HG03460 (cell line): ENCODE data around the gene REST.
"Not testable (repeated sequence)": the region's sequence is repeated elsewhere in the genome, so short reads cannot be mapped to it uniquely, and the experiment has no call there.

Source experiments
- ATAC-seq: cut with Tn5 transposase; IDR thresholded peaks from one replicate; pipeline ENCODE4 v1.9.1; 2021; ENCODE audit not compliant: unreplicated experiment

Gene REST, protein sequence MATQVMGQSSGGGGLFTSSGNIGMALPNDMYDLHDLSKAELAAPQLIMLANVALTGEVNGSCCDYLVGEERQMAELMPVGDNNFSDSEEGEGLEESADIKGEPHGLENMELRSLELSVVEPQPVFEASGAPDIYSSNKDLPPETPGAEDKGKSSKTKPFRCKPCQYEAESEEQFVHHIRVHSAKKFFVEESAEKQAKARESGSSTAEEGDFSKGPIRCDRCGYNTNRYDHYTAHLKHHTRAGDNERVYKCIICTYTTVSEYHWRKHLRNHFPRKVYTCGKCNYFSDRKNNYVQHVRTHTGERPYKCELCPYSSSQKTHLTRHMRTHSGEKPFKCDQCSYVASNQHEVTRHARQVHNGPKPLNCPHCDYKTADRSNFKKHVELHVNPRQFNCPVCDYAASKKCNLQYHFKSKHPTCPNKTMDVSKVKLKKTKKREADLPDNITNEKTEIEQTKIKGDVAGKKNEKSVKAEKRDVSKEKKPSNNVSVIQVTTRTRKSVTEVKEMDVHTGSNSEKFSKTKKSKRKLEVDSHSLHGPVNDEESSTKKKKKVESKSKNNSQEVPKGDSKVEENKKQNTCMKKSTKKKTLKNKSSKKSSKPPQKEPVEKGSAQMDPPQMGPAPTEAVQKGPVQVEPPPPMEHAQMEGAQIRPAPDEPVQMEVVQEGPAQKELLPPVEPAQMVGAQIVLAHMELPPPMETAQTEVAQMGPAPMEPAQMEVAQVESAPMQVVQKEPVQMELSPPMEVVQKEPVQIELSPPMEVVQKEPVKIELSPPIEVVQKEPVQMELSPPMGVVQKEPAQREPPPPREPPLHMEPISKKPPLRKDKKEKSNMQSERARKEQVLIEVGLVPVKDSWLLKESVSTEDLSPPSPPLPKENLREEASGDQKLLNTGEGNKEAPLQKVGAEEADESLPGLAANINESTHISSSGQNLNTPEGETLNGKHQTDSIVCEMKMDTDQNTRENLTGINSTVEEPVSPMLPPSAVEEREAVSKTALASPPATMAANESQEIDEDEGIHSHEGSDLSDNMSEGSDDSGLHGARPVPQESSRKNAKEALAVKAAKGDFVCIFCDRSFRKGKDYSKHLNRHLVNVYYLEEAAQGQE

DNA sequence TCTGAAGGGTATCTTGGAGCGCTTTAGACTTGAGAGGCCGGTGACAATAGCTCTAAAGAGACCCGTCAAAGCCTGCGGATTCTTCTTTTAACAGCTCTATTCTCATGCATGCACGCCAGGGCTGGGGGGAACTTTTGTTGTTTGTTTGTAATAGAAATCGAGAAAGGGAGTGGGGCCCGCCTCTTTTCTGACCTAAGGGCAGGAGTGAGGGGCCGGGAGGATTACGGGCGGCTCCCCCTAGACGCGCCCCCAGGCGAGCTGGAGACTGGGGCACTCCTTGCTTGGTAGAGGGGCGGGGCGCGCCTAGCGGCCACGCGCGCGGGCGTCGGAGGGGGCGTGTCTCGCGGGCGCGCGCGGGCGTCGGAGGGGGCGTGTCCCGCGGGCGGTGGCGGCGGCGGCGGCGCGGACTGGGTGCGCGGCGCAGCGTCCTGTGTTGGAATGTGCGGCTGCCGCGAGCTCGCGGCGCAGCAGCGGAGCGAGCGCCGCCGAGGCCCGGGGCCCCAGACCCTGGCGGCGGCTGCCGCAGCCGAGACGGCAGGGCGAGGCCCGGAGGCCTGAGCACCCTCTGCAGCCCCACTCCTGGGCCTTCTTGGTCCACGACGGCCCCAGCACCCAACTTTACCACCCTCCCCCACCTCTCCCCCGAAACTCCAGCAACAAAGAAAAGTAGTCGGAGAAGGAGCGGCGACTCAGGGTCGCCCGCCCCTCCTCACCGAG is at the start of gene REST:
Gene REST, plus strand, starts transcription at position 412 of the 717 bp plus-strand sequence. CDS start 2,739 bp downstream, outside the sequence.
- peak; percentile 33 for ATAC-seq

DNA sequence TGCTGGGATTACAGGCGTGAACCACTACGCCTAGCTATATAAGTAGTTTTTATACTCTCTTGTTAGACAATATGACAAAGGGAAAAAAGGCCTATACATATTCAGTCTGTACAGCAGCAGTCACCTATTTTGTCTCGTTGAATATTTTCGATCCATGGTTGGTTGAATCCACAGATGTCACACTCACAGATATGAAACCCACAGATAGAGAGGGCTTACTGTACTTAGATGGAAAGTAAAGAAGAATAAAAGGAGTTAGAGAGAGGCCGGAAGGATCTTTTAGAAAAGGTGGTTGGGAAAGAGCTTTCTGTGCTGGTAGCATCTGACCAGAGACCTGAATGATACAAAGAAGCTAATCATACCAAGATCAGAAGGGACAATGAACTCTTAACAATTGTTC is 47.9 kb upstream of the REST start:
- ATAC-seq, result peak; percentile 58

DNA sequence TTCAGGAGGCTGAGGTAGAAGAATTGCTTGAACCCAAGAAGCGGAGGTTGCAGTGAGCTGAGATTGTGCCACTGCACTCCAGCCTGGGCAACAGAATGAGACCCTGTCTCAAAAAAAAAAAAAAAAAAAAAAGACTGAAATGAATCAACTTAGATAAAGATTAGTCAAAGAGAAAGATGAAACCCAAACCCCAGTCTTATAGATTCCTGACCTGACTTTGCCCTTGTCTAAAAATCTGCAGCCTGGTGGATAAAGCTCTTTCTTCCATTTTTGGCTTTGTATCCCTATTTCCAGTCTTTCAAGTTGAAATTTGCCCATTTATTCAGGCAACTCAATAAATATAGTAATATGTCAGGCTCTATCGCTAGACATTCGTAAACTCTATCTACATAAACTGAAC is 46.9 kb upstream of the REST start:
- ATAC-seq, result no peak

DNA sequence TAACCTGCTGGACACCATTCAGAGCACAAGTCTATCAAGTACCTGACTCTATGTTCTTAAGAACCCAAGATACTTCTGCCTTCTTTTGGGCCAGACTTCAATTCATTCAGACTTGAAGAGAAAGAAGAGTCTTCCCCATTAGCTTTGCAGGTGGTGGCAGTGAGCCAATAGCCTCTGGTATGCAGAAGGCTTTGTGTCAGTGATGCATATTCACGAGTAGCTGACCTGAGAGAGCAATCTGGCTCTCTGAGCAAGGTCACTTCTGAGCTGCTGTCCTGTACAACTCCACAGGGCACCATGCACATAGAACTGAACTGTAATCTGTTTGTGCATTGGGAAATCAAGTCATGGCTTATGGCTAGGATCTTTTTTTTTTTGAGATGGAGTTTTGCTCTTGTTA is 46.3 kb upstream of the REST start:
- ATAC-seq, result no peak

DNA sequence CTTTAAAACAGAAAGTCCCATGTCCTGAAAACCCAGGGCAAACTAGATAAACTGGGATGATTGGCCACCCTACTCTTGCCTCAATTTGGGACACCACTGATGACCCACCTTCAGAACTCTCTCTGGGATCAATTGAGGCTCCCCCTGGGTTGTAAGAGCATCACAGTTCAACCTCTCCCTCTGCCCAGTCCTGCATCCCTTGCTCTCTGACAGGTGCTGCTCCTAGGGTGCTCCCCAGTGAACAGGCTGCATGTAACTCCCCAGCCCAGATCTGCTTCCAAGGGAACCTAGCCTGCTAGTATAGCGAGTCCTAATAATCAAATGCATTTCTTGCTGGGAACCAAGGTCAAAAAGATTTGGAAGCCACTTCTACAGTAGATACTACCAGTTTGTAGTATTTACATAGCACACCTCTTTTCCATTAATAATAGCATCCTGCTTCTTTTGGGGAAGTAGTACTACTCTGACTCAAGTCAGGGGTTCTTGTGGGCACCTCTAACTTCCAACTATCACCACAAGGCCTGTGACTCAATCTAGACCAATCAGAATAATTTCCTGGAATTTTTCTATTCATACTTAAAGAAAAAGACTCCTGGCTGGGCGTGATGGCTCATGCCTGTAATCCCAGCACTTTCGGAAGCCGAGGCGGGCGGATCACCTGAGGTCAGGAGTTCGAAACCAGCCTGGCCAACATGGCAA is 44.1 kb upstream of the REST start:
- ATAC-seq, result no peak

DNA sequence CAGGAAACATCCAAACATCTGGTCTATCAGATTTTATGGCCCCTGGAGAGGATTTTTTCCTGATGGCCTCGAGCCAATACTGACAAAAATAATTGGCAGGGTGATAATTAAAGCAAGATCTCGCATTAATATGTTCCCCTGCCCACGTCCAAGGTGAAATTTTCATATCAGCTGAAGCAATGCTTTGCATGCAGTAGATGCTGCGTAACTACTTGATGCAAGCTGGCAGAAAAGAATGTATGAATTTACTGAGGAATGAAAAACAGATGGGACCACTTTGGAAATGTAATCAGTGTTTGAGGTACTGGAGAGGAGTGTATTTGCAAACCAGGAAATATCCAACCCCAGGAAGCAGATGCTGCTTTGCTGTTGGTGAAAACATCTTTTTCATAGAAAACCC is 36.8 kb upstream of the REST start:
- ATAC-seq, result no peak

DNA sequence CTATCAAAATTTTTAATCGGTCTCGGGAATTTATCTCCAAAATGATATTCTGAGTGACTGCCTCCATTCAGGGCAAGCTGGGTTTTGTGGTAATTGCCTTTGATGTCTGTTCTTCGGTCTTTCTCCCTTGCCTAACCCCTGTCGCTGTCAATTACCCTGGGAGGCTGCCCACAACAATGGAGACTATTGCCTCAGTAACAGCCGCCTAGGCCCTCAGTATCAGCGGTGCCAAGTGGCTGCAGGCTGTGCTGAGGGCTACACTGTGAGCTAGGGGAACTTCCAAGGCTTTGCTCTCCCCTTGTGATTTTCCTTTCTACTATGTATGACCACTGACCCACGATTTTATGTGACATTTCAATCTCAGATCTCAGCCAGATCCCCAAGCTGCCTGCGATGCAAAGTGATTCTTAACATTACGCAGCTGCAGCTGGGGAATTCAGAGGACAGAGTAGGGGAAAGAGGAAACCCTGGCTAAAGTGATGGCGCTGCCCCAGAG is 36.3 kb upstream of the REST start:
- ATAC-seq, result no peak

DNA sequence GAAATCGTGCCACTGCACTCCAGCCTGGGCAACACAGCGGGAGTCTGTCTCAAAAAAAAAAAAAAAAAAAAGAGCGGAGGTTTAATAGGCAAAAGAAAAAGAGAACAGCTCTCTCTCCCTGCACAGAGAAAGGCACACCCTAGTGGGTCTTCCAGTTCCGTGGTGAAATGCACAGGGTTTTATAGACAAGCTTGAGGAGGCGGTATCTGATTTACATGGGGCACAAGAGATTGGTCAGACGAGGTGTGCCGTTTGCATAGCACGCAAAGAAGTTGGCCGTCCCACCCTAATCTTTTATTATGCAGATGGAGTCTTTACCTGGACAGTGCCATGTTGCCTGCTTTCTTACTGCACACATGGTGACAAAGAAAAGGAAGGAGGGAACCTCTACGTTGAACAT is 33.5 kb upstream of the REST start:
- ATAC-seq, result no peak

DNA sequence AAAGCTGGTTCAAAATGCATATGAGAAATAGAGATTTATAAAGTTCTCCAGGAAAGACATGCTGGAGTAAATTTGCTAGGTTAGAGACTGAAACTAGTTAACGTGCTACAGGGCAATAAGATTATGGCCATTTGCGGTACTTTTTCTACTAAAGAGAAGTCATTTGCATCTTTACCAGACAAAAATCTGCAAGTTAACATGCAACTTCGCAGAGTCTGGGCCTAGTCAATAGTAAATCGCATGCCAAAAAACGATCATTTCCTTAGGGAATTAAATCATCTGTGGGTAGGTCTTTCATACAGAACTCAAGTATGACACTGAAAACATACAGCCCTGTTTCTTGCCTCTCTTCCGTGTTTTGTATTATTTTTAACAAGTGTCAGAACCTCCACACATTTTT is 32.8 kb upstream of the REST start:
- ATAC-seq, result no peak

DNA sequence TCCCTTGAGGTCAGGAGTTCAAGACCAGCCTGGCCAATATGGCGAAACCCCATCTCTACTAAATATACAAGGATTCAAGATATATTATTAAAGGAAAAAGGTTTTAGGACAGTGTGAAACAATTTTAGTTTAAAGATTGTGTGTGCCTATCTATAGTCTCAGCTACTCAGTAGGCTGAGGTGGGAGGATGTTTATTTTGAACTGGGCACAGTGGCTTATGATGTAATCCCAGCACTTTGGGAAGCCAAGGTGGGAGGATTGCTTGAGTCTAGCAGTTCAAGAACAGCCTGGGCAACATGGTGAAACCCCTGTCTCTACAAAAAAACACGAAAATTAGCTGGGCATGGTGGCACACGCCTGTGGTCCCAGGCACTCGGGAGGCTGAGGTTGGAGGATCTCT is 31.4 kb upstream of the REST start:
- no peak for ATAC-seq

DNA sequence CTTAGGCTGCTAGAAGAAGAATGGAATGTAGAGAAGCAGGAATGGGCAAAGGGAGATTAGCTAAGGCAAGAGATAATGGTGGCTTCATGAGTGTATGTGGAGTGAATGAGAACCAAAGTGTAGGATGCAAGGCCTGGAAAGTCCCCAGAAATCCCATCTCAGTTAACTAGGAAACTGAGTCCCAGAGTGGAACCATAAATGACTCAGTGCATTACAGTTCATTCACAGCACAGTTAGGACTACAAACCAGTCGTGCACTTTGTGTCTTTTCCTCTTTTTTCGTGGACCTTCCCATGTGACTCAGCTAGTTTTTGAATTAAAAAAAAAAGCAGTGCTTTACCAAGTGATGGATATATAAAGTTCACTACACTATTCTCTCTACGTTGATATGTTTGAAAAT is 27.7 kb upstream of the REST start:
- ATAC-seq, result no peak

DNA sequence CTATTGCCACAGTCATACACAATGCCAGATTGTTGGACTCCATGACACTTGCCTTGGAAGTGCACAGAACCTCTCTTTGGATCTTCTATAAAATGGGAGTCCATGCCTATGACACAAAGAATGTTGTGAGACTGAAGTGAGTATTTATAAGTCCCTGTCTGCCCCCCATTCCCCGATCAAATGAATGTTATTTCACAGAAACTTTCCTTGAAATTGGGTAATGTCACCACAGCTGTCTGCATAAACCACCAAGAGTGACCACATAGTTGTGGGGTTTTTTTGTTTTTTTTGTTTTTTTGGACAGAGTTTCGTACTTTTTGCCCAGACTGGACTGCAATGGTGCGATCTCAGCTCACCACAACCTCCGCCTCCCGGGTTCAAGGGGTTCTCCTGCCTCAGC is 27.1 kb upstream of the REST start:
- no peak for ATAC-seq

DNA sequence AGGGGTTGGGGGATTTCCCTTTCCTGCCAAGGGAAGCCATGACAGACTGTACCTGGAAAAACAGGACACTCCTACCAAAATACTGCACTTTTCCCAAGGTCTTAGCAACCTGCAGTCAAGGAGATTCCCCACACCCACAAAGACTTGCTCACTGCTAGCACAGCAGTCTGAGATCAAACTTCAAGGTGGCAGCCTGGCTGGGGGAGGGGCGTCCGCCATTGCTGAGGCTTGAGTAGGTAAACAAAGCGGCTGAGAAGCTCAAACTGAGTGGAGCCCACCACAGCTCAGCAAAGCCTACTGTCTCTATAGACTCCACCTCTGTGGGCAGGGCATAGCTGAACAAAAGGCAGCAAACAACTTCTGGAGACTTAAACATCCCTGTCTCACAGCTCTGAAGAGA is 23.2 kb upstream of the REST start:
- not testable (repeated sequence) for ATAC-seq

DNA sequence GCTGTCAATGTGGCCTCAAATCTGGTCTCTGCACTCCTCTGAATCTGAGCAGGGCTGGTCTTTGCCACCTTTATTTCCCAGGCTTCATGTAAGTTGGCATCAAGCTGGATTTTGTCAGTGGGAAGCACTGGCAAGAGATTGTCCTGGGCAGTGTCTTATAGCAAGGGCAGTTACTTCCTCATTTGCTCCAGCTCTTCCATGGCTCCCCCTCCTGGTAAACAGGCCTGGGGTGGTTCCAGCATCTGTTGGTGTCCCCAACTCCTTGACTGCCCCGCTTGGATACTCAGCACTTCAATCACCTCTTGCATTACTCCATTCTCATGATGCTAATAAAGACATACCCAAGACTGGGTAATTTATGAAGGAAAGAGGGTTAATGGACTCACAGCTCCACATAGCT is 15.0 kb upstream of the REST start:
- no peak for ATAC-seq

DNA sequence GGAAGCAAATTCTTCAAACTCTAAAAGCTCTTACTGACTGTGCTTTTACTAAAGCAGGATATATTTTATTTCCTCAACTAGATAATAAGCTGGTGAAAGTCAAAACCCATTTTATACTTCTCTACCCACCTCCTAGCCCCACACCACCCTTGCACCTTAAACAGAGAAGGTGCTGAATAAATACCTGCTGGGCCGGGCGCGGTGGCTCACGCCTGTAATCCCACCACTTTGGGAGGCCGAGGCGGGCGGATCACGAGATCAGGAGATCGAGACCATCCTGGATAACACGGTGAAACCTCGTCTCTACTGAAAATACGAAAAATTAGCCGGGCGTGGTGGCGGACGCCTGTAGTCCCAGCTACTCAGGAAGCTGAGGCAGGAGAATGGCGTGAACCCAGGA is 9.9 kb upstream of the REST start:
- ATAC-seq, result not testable (repeated sequence)

DNA sequence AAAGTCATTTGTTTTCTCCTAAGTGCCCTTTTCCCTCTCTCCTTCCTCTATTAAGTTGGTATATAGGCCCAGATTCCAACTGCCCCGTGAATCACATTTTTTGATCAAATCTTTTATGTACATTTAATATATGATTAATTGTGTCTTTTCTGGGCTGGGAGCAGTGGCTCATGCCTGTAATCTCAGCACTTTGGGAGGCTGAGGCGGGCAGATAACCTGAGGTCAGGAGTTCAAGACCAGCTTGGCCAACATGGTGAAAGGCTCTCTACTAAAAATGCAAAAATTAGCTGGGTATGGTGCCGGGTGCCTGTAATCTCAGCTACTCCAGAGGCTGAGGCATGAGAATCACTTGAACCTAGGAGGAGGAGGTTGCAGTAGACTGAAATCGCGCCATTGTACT is 7.5 kb upstream of the REST start:
- ATAC-seq, result not testable (repeated sequence)

DNA sequence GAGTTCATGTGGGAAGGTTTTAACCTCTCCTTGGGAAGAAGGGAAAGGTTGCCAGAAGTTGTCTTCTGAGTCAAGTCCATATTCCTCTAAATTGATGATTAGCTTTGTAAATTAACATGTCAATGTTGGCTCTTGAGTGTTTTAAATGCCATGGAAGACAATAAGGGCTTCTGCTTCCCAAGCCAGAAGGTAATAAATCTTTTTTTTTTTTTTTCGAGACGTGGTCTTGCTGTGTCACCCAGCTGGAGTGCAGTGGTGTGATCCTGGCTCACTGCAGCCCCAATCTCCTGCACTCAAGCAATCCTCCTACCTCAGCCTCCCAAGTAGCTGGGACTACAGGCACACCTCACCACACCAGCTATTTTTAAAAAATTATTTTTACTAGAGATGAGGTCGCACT is 5.0 kb upstream of the REST start:
- ATAC-seq, result no peak

DNA sequence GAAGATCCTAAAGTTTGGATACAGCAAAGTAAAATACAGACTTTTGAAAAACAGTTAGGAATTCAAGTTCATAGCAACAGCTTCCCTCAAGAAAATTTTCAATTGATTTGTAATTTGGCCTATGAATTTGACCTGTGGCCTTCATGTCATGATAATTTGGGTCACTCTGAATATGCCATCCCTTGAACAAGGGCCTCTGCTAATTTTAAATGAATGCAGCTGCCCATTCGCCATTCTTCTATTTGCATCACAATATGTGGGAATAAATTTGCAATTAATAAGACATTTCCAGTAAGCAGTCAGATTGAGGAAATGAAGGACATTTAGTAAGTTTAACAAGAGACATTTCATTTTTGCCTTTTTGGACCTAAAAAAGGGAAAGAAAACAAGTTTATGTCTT is 1.9 kb upstream of the REST start:
- no peak for ATAC-seq

DNA sequence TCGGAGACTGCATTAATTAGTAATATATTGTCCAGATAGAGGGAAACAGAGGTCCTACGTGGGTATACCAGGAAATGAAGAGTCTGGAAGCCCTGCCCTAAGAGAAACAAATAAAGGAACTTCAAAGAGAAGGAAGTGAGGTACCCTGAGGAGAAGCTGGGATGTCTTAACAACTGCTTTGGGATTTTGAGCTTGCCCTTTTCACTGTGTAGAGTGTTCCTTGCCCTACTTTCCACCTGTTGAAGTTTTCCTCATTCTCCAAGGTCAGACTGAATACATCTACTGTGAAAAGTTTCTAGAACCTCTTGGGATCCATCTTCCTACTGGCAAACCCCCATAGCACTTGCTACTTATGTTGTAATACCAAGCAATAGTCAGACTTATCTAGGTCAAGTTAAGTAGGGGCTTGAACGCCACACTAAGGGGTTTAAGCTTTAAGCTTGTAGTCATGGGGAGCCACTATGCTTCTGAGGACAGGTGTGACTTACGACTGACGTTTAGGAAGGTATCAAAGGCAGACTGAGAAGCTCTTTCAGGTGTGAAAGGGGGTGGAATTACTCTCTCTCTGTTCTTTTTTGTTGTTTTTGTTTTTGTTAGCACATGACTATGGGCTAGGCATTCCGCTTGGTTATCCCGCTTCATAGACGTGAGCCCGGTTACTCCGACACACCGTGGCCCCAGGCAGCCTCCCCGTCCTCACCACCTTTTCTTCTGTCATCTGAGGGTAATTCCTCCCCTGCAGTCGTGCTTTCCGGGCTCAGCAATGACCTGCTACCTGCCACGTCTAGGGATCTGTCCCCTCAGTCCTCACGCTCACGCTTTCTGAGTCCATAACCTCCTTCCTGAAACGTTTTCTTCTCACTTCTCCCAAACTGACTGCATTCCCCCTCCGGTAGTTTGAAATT is 959 bp upstream of the REST start:
- no peak for ATAC-seq
